Gastroesophageal sphincter (tissue), 4 donors: ENCODE results near the gene FBXW7. TPM values are rescaled to one million over a fixed set of nuclear protein-coding genes. Genes with fewer than 3 reads are reported as not detected.

Source experiments
- ATAC-seq: fragments of 150-250 bp; one replicate; pipeline ENCODE4 v1.9.1; 2016; ENCODE audit warnings: mild to moderate bottlenecking, moderate library complexity
- H3K27ac ChIP-seq, 4 donors: fragments of 200-600 bp; sonication (generic) in 3 of 4; 1 replicate in 3 of 4; 2 replicates in 1 of 4; pipeline ENCODE4 v1.5.1; 2016 to 2019
- H3K27me3 ChIP-seq: fragments of 200-600 bp; sonication (generic); one replicate; pipeline ENCODE4 v1.5.1; 2019
- H3K36me3 ChIP-seq, 2 donors: fragments of 200-600 bp; sonication (generic); one replicate each; pipeline ENCODE4 v1.5.1; 2019; ENCODE audit warnings: control low read depth in 1 of 2
- H3K4me1 ChIP-seq, 3 donors: fragments of 200-600 bp; sonication (generic); 1 replicate in 2 of 3; 2 replicates in 1 of 3; pipeline ENCODE4 v1.5.1; 2016 to 2019; ENCODE audit warnings: control low read depth in 2 of 3
- H3K4me3 ChIP-seq, 2 donors: fragments of 200-600 bp; sonication (generic); one replicate each; pipeline ENCODE4 v1.5.1; 2019; ENCODE audit warnings: mild to moderate bottlenecking in 1 of 2, moderate library complexity in 1 of 2
- H3K9me3 ChIP-seq, 3 donors: fragments of 200-600 bp; sonication (generic); one replicate each; pipeline ENCODE4 v1.5.1; 2017 to 2019; ENCODE audit warnings: control low read depth in 2 of 3
- EP300 ChIP-seq: sonication (generic); formaldehyde crosslinking; IDR thresholded peaks from one replicate; pipeline ENCODE4 v1.6.1; 2017; ENCODE audit warnings: antibody characterized with exemption, mild to moderate bottlenecking
- POLR2A ChIP-seq, 2 donors: fragments of 450-650 bp; IDR thresholded peaks; one replicate each; pipeline ENCODE4 v1.6.1; 2017; ENCODE audit warnings: antibody characterized with exemption in 2 of 2, mild to moderate bottlenecking in 2 of 2, moderate library complexity in 1 of 2
- POLR2AphosphoS5 ChIP-seq: sonication (generic); formaldehyde crosslinking; IDR thresholded peaks from one replicate; pipeline ENCODE4 v1.6.1; 2017; ENCODE audit warnings: antibody characterized with exemption
- WGBS, 2 donors: methylation state at CpG; one replicate each; pipeline ENCODE4 v1.1.5; 2018; ENCODE audit warnings: low coverage in 1 of 2; 5-methylcytosine and 5-hydroxymethylcytosine counted together
- total RNA-seq, 4 donors: library from RNA; depleted of rRNA; stranded (reverse); fragments of >200 nt; gene quantifications; one replicate each; pipeline ENCODE4 v1.1.0, GENCODE V29; 2016
- TF ChIP-seq, protein P1 (sequence below), 4 experiments: fragments of 200-600 bp in 2 of 4; fragments of 450-650 bp in 2 of 4; sonication (generic) in 1 of 4; IDR thresholded peaks; one replicate each; pipeline ENCODE4 v1.5.1; 2017 to 2019; ENCODE audit warnings: antibody characterized with exemption in 4 of 4, mild to moderate bottlenecking in 2 of 4, moderate library complexity in 2 of 4

Gene FBXW7
- total RNA-seq, 4 donors from 2014 or later = 55.1 to 120 (median 85.5) TPM

DNA sequence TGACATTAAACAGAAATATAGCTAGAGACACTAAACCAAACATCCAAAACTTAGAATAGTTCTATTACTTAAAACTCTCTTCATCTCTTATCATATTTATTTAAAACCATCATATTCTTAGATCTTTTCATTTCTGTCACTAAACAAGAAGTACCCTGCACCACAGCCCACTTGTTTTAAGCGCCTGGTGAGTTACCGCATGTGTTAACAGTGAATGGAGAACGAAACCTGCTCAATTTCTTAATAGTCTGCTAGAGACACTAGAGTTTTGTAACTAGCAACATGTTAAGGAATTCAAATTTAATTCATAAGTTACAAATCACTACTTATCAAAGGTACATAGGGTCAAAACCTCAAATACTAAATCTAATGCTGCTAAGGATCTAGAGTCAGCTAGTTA is 111.5 kb downstream of the FBXW7 start:
- no peak for ATAC-seq
- no peaks in the 10 kb centered on the region for H3K9me3 ChIP-seq
- no peaks in the 10 kb centered on the region for H3K4me1 ChIP-seq
- no peaks in the 10 kb centered on the region for H3K36me3 ChIP-seq
- no peak overlapping the region for H3K4me3 ChIP-seq
- 97 to 100% methylated on average over 3 of the region's 3 CpGs for WGBS, 2 donors
- no peaks in the 10 kb centered on the region for H3K27me3 ChIP-seq
- TF ChIP-seq POLR2AphosphoS5 = no peak
- no peak for TF ChIP-seq EP300
- TF ChIP-seq, protein P1, sequence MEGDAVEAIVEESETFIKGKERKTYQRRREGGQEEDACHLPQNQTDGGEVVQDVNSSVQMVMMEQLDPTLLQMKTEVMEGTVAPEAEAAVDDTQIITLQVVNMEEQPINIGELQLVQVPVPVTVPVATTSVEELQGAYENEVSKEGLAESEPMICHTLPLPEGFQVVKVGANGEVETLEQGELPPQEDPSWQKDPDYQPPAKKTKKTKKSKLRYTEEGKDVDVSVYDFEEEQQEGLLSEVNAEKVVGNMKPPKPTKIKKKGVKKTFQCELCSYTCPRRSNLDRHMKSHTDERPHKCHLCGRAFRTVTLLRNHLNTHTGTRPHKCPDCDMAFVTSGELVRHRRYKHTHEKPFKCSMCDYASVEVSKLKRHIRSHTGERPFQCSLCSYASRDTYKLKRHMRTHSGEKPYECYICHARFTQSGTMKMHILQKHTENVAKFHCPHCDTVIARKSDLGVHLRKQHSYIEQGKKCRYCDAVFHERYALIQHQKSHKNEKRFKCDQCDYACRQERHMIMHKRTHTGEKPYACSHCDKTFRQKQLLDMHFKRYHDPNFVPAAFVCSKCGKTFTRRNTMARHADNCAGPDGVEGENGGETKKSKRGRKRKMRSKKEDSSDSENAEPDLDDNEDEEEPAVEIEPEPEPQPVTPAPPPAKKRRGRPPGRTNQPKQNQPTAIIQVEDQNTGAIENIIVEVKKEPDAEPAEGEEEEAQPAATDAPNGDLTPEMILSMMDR (IDR thresholded peaks at IDR 0.05) = no peak
- no peak for TF ChIP-seq POLR2A (IDR thresholded peaks at IDR 0.05)
- no peak overlapping the region for H3K27ac ChIP-seq

DNA sequence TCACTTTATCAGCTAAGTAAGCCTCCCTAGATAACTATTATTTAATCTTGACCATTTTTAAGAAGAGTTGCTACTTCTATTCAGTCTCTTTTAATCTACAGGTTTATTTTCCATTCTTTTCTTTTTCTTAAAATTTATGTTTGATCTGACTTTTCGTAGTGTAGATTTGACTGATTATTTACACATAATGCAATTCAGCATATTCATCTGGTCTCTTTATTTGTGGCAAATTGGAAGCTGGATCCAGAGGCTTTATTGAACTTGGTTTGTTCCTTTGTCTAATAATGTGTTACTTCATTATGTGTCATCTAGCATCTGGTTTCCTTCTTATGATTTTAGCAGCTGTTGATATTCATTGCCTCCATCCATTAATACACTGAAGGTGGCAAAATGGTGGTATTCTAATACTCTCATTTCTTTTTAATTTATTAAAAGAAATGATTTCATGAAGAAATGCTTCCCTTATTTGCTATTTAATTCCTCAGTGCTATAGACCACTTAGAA is 113.0 kb downstream of the FBXW7 start:
- H3K36me3 ChIP-seq = no peaks in the 10 kb centered on the region
- H3K4me3 ChIP-seq = no peak overlapping the region
- ATAC-seq = no peak
- H3K27me3 ChIP-seq = no peaks in the 10 kb centered on the region
- no peaks in the 10 kb centered on the region for H3K4me1 ChIP-seq
- H3K9me3 ChIP-seq = no peaks in the 10 kb centered on the region
- TF ChIP-seq POLR2A (IDR thresholded peaks at IDR 0.05) (no peak), EP300 (no peak), POLR2AphosphoS5 (no peak)
- TF ChIP-seq, protein P1 (IDR thresholded peaks at IDR 0.05) = no peak
- no peak overlapping the region for H3K27ac ChIP-seq
- WGBS, 2 donors = 79 to 90% methylated on average over 1 of the region's 1 CpG

DNA sequence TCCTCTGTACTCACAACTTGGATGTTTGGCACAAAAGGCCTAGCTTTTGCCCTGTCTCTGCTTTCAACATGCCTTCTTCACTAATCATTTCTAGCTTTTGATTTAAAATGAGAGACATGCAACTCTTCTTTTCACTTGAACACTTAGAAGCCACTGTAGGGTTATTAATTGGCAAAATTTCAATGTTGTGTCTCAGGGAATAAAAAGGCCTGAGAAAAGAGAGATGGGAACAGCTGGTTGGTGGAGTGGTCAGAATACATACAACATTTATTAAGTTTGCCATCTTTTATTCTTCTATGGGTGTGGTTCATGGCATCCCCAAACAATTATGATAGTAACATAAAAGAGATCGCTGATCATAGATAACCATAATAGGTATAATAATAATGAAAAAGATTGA is 114.3 kb downstream of the FBXW7 start:
- no peak for ATAC-seq

DNA sequence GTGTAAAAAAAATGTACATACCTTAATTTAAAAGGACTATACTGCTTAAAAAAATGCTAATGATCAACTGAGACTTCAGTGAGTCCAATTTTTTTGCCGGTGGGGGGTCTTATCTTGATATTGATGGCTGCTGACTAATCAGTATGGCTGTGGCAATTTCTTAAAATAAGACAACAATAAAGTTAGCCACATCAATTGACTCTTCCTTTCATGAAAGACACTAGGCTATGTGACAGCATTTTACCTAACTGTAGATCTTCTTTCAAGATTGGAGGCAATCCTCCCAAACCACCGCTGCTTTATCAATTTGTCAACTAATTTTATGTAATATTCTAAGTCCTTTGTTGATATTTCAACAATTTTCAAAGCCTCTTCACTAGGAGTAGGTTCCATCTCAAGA is 116.1 kb downstream of the FBXW7 start:
- no peaks in the 10 kb centered on the region for H3K27me3 ChIP-seq
- TF ChIP-seq POLR2AphosphoS5 (no peak), EP300 (no peak), POLR2A (IDR thresholded peaks at IDR 0.05) (no peak)
- TF ChIP-seq, protein P1 (IDR thresholded peaks at IDR 0.05) = no peak
- no peak overlapping the region for H3K27ac ChIP-seq
- H3K36me3 ChIP-seq = no peaks in the 10 kb centered on the region
- WGBS, 2 donors = 83 to 100% methylated on average over 1 to 2 of the region's 2 CpGs
- ATAC-seq = no peak
- H3K4me1 ChIP-seq = peaks cover 0 to 8% (median 0%) of the 10 kb centered on the region in 3 donors
- H3K4me3 ChIP-seq = no peak overlapping the region
- no peaks in the 10 kb centered on the region for H3K9me3 ChIP-seq

More for the DNA sequence above, 114.3 kb downstream of the FBXW7 start:
- 83 to 100% methylated on average over 1 of the region's 1 CpG for WGBS, 2 donors
- Histone ChIP-seq H3K9me3 (no peaks in the 10 kb centered on the region), H3K36me3 (no peaks in the 10 kb centered on the region), H3K27ac (no peak overlapping the region), H3K27me3 (no peaks in the 10 kb centered on the region), H3K4me1 (no peaks in the 10 kb centered on the region), H3K4me3 (no peak overlapping the region)
- TF ChIP-seq POLR2A (IDR thresholded peaks at IDR 0.05) = no peak
- TF ChIP-seq, protein P1 (IDR thresholded peaks at IDR 0.05) = no peak

DNA sequence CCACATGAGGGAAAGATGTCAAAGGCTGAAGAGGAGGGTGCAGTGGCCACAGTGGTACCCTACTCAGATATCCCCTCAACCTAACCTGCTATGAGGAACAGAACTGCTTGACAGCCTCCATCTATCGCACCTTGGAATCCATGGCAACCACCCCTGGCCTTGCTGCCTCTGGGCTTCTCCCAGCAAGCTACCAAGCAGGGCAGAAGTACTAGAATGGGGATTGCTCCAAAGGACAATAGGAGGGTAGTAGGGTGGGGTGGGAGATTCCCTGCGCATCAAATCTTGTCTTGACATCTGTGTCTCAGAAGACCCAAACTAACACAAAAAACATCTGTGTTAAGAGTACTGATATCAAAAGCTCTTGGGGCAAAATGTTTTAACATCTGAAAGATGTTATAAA is 118.2 kb downstream of the FBXW7 start:
- Histone ChIP-seq H3K4me1 (peaks cover 0 to 8% (median 0%) of the 10 kb centered on the region in 3 donors), H3K36me3 (no peaks in the 10 kb centered on the region), H3K27me3 (no peaks in the 10 kb centered on the region), H3K4me3 (no peak overlapping the region), H3K9me3 (no peaks in the 10 kb centered on the region), H3K27ac (no peak overlapping the region)
- no peak for ATAC-seq
- WGBS, 2 donors = 100% methylated on average over 1 of the region's 2 CpGs; no CpG with 5 or more reads in 1 of the 2 donors
- TF ChIP-seq POLR2AphosphoS5 (no peak), EP300 (no peak), POLR2A (IDR thresholded peaks at IDR 0.05) (no peak)
- TF ChIP-seq, protein P1 (IDR thresholded peaks at IDR 0.05) = no peak
